Stimulated activated CD8-positive, alpha-beta memory T cell treated with anti-CD3 and anti-CD28 coated beads, Interleukin-4, amount 100 ng/mL, for 1 hour (primary cell): ENCODE results near the gene NOL4L.

Experiments
- DNase-seq, 2 donors: peaks; one replicate each; pipeline ENCODE4 v3.0.0-alpha.2; 2020; ENCODE audit warnings: low read depth in 2 of 2, low spot score in 1 of 2

Gene NOL4L

DNA sequence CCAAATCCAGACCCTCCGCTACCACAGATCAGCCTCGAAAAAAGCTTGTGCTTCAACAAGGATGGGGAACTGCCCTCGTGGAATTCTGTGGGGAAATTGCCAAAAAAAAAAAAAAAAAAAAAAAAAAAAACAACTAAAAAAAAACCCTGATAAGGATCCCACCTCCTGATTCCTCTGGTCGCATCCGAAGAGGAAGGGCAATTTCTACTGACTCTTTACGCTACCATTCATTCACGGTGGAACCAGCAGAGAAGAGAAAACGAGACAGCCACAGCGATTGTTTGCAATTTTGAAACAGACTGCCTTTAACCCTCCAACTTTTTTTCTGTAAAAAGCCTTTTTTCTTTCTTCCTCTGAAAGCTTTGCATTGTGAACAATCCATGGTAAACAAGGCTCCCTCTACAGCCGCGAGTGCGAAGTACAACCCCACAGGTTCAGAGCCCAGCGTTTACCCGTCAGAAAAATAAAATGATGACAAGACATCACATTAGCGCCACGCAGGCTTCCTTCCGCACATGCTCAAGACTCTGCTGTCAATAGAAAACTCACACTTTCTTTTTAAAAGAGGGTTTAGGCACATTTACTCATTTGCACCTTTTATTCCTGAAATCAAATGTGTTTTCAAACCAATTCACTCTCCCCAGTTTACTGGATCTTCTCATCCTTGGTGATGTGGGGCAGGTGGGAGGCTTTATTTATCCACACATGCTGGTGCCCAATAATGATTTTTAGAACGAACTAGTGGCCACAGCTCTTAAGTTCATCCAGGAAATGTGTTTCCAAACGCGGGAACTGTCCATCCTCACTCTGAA is 100.0 kb downstream of the NOL4L start:
- peak; percentile 33 to 67 for DNase-seq

DNA sequence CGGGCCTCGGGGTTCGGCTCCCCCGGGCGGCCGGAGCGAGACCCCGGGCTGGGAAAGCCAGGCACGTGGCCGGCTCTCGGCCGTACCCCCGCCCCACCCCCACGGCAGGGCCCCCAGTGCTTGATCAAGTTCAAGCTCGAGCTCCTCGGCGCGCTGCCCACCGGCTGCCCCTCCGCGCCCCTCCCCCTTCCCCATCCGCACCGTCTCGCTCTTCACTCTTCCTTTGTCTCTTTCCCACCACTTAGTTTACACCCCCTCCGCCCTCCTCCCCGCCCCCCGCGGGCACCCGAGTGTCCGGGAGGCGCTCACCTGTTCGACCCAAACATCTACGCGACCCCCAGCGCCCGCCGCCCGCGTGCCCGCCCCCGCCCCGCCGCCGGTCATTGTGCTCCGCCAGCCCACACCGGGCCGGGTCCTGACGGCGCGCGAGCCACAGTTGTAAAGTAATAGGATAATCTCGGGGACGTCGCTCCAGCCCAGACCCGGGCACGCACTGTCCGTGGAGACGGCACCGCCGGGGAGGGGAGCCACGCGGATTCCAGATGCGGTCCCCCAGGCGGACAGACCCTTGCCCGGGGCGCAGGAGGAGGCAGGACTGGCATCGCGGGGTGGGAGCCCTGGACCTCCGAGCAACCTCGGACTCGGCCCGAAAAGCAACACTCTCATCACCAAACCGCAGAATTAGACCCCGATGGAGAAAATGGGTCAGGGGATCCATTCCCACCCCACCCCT is 100.7 kb downstream of the NOL4L start:
- DNase-seq: no peak

DNA sequence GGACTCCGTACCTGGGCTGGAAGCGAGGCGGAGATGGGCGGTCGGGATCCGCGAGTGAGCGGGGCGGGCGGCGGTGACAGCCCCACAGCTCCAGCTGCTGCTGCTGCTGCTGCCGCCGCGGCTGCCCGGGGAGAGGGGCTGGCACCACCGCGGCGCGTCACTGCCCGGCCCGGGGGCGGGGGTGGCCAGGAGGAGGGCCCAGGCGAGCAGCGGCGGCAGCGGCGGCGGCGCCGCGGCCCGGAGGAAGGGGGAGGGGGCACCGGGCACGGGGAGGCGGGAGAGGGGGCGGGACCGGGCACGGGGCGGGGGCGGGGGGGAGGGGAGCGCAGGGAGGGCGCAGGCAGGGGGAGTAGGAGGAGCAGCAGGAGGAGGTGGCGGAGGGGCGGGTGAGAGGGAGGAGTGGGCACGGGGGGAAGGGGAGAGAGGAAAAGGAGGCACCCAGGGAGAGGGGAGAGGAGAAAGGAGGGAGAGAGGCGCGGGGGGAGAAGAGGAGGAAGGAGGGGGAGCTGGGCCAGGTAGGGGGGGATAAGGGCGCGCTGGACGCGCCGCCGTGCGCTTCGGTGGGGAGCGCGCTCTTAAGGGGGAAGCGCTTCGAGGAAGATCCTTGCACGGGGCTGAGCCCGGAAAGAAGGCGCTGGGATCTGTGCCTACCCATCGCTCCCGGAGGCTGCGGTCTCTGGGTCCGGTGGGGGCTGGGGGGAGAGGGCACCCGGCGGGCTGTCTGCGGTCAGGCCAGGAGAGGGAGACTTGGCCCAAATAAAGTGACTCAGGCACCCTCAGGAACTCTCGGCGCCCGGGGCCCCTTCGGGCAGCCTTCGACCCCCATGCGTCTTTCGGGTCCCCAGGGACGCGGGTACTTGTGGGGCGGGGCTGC is 101.5 kb downstream of the NOL4L start:
- peak; percentile 28 to 33 for DNase-seq

DNA sequence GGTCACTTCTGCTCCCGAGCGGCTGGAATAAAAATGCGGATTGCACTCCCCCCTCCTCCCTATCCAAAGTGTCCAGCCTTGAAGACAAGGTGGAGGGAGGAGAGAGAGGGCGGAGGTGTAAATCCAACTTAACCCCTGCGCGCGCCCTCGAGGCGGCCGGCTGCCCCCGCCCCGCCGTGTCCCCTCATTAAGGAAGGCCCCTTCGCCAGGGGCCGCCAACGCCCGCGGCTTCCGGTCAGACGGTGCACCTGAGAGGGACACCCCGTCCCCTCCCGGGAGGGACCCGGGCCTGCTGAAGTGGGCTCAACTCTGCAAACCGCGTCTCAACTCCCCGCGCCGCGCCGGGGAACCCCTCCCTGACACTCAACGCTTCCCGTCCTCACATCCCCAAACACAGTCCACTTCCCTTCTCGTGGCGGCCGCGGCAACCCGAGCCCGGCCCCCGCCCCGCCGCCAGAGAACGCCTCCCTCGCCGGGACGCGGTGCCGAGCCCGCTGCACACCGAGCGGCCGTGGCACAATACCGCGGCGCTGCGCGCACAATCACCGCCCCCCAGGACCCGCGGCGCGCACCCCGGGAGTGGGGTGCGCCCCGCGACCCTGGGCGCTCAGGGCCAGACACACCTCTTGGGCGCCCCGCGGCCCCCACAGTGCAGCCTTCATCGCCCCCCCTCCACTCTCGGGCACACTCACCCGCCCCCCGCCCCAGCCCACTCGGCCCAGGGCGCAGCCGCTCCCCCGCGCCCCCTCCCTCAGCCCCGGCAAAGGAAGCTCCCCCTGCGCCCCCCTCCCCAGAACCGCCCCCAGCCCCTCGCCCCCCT is 102.5 kb downstream of the NOL4L start:
- DNase-seq: peak in 1 of 2 donors; percentile 14

DNA sequence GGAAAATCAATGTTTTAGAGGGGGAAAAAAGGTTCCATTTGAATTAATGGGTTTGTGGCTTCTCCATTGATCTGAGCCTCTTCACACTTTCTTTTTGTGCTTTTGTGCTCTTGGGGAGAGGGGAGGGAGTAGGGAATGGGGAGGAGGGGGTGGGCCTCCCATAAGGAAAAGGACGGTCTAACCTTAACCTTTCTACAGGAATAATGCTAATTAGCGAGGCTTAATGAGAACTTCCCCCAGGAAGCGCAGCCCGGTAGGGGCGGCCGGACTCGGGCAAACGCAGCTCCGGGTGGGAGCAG is 103.0 kb downstream of the NOL4L start:
- no peak for DNase-seq

DNA sequence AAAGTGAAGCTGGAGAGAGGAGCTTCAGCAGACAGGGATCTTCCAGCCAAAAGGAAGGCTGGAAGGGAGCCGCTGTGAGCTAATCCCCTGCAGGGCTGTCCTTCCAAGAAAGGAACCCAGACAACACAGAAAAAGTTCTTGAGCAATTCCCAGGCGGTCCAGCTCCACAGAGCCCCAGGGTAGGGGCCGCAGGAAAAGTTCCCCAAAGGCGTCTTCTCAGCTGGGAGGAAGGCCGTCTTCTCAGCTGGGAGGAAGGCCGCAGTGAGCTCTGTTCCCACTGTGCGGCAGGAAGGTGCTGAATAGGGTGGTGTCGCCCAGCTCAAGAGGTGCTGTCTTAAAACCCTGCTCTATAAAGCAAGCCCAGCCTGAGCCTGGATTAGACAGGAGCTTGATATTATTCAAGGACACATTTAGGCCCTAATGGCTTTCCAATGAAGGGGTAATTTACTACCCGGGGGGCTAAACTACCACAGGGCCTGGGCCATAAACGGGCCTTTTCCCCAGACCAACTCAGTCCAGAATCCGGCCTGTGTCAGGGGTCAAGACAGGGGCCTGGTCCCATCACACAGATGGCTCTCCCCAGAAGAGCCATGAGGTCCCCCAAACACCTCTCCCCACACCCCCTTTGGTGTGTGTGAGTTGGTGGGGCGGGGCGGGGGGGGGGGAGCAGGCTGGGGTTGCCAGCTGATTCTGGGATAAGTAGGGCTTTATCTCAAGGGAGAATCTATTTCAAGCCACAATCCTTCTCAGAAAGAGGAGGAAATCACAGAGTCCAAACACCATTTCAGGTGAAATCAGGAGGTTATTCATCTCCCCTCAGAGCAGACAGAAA is 103.6 kb downstream of the NOL4L start:
- no peak for DNase-seq

DNA sequence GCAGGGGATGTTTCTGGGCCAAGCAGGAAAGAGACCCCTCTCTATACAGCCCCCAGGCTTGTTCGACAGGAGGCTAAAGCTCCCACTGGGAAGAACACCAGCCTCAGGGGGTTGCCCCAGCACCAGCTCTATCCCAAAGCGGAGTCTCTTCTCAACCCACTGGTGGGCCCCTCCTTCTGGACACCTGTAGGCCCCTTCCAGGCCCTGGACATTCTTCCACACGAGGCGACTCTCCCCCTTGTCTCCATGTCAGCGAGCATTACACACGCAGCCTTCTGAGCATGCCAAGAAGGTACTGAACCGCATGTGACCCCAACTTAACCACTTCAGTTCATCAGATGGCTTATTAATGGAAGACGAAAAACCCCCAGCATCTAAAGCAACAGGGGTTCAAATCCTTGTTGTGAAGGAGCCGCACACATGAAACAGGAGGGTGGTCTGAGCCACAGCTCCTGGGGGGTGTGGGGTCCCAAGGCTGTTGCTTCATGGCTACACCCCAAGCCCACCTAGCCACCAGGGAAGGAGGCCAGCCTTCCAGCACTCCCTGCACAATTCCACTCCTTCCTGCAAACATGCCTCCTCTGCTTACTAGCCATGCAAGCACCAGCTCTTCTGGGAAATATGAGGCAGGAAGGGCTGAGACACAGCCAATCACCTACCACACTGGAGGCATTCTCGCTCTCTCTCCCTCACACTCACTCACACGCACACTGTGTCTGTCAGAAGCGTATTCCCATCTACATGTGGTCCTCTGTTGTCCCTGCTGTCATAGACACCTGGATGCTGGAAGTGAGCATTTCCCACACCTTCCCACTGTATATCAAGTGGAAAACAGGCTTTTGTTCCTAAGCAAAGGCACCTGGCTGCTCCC is 104.5 kb downstream of the NOL4L start:
- DNase-seq: no peak

DNA sequence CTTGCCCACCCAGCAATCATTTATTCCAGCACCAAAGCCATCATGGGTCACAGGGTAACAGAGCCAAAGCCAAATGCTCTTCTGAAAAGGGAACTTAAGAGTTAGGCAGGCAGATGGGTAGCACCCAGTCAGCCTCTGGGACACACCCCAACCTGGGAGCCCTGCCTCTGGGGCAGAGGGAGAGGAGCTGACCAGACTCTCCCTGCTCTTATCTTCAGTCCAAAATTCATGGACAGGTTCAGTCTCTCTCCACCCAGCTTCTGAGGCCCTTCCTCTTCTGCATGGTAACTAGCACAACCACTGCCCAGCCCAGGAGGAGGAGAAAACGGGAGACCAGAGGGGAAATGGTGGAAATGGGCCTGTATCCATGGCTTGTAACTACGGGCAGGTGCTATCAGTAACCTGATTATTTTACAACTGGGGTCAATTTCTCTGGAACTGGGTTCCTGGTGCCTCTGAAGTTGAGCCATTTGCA is 105.4 kb downstream of the NOL4L start:
- DNase-seq: no peak

DNA sequence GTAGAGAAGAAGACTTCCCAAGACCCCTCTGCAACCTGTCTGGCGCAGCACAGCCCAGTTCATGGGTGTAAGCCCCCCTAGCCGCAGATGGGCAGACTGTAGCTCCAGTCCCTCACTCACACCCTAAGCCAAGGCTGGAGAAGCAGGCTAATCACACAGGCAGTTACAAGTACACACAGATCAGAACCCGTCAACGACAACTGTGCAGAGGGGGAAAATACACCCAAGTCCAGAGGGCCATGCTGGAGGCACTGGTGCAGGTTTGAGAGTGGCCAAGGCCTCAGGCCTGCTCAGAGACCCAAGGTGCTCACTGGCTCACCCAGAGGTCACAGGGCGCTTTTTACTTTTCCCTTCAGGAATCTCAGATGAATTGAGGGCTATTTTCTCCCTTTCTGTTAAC is 106.1 kb downstream of the NOL4L start:
- DNase-seq: no peak

DNA sequence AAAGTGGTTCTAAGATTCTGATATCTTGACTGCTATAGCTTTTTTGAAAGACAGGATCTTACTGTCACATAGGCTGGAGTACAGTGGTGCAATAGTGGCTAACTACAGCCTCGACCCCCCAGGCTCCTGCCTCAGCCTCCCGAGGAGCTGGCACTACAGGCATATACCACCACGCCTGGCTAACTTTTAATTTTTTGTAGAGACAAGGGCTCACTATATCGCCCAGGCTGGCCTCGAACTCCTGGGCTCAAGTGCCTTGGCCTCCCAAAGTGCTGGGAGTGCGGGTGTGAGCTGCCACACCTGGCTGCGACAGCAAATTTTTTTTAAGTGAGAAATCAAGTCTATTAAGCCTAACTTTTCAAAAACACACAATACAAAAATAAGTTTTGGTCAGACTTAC is 106.6 kb downstream of the NOL4L start:
- no peak for DNase-seq

DNA sequence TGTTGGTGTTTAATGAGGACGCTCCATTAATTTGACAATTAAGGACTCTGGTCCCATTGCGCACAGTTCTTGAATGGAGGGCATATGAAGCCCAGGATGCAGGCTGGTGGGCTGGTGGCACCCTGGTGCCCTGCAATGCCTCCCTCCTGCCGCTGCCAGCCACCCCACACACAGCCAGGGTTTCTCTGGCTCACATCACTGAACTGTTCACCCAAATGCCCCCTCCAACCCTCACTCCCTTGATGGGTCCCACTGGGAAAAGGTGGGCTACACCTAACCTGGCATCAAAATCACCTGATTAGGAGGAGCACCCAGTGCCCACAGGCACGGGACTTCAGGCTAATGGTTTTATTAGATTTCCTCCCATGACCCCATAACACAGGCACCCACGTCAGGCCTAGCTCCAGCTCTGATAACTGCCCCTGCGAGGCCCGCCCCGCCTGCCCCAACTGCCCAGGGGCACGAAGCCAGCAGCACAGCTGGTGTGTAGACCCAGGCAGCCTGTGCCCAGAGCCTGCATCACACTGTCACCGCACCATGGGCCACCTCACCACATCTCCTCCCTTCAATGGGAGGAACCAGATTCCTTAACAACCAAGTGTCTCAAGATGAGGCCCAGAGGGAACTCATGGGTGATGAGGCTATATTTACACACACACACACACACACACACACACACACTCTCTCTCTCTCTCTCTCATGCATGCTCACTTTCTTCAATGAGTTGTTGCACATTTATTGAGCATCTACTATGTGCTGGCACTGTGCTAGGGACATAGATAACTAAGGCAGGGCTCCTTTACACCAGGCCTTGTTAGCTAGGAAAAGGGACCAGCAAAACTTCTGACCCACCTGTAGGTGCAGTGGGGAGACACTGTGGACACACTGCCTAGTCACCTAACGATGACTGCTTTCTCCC is 107.3 kb downstream of the NOL4L start:
- no peak for DNase-seq

DNA sequence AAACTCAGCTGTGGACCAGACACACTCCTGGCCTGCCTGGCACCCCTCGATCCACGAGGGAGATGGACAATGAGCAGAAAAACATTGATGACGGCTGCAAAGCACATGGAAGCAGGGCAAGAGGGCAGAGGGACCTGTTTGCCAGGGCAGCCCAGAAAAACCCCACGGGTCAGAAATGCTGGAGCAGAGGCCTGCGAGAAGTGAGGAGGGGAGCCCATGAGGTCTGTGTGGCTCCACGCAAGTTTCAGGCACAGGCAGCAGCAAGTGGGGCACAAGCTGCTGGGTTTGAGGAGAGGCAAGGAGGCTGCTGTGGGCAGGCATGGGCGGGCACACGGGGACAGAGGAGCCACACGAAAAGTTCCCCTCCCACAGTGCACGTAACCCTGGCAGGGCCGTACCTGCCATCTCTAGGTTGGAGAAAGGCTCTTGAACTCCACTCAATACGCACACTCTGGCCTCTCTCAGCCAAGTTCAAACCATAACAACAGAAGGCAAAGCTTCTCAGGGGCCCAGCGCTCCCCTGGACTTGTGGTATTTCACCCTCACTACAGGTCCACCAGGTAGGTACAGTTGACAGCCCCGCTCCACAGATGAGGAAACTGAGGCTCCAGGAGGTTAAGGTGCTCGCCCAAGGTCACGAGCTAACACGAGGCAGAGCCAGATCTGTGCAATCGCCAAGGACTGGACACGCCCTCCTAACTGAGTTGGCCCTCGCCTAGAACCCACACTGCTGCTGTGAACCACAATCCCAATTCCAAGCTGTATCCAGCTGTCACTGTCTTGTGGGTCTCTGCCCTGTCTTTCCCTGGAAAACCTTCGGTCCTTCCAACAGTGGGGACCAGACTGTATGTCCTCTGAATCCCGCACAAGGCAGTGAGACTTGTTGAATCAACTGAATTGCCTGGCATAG is 108.2 kb downstream of the NOL4L start:
- DNase-seq: no peak

DNA sequence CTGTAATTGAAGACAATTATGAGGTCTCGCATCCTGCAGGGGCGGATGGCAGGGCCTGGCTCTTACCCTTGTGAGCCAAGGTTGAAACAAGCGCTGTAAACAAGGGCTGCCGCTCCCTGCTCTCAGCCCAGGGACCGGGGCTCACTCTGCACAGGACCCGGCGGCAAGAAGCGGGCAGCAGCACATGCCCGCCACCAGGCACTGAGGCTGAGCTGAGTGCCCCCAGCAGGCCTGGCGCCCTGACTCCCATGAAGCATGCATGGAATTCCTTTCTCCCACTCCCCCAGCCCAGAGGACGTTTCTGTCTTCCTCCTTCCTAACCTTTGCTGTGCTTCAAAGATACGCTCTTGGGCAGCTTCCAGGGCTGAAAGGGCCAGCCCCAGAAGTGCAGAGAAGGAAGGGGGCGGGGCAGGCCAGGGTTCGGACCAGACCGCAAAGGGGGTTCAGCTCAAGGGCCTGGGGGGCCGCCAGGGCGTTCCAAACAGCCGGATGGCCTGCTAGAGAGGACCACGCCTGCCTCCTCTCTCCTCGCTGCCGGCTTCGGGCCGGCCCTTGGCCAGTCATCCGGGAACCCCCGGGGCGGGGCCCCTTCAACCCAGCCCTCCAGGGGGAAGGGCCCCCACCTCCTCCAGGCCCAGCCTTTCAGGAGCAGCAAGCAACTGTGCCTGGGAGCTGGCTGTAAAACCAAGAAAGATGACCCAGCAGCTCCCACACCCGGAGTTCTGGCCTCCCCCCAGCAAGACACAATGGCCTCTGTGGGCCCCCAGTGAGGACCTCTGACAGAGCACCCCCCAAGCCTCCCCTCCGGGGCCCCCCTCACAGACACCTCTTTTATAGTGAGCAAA is 109.9 kb downstream of the NOL4L start:
- DNase-seq: no peak

DNA sequence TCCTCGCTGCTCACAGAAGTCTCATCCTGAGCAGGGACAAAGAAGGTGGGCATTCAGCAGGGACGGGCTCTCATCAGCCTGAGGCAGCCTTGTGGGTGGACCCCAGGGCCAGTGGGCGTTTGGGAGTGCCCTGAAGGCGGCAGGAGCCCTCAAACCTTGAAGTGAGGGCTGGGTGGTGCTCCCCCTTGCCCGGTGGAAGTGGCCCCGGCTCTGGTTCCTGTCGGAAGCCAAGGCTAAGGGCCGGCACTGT is 110.5 kb downstream of the NOL4L start:
- DNase-seq: no peak

DNA sequence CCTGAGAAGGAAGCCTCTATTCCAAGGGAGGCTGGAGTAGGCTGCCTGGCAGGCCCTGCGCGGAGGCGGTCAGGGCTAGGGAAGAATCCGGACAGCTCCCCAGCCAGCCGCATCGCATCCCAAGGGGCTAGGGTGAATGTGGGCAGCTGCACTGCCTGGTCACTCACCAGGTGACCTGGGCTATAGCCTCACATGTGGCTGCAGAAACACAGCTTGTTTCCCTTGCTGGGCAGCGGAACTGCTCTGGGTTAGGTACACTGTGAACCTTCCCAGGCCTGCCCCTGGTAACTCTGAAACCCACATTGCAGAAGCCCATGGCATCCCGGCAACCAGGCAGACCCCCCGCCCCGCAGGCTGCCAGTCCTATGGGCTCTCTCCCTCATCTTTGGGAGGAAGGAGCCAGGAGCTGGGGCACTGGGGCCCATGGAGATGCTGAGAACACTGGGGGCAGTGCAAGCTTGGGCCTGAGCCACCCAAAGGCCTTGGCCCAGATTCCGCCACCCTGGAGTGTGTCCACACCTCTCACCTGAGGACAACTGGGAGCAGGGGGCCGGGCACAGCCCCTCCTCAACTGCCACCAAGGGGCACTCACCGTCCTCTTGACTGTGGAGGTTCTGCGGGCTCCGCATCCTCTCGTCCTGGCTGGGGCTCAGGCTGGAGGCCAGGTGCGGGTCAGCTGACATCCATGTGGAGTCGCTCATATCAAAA is 111.0 kb downstream of the NOL4L start:
- no peak for DNase-seq
